IMR-90 (cell line): ENCODE measurements around the gene BRD4. TPM values are rescaled to one million over a fixed set of nuclear protein-coding genes. Genes with fewer than 3 reads are reported as not detected.

ENCODE experiments used
- ATAC-seq: fragments of 200-7000 bp; cut with Tn5 transposase; 2 replicates; pipeline ENCODE4 v1.9.1; 2020; ENCODE audit warnings: low read depth, mild to moderate bottlenecking, moderate library complexity
- BruUV-seq: library from RNA; stranded (reverse); fragments of 400-500 nt; replicated peaks from 2 replicates; lab custom pipeline; 2021; lab: Mats Ljungman, UMichigan
- CTCF ChIA-PET: fragments of 300-600 bp; formaldehyde crosslinking; extraction: SDS; loops from one replicate; lab custom pipeline; 2021; ENCODE audit warnings: antibody characterized with exemption; lab: Yijun Ruan, JAX
- POLR2A ChIA-PET: fragments of 300-600 bp; sonication (Branson Sonifier 250); formaldehyde crosslinking; loops from one replicate; lab custom pipeline; 2022; ENCODE audit warnings: antibody characterized with exemption; ENCODE audit not compliant: unreplicated experiment; lab: Charles Lee
- DNase-seq: peaks from one replicate; pipeline ENCODE4 v3.0.0; 2013
- H2AFZ ChIP-seq: replicated peaks from 2 replicates; pipeline ENCODE3; 2013; ENCODE audit warnings: low read length, mild to moderate bottlenecking; ENCODE audit not compliant: poor library complexity
- H2AK5ac ChIP-seq: 2 replicates; pipeline ENCODE4 v1.6.1; 2013; ENCODE audit warnings: low read depth, low read length, inconsistent platforms
- H2AK9ac ChIP-seq: replicated peaks from 2 replicates; pipeline ENCODE3; 2013; ENCODE audit warnings: mild to moderate bottlenecking, low read depth, low read length, moderate library complexity; ENCODE audit not compliant: poor library complexity
- H2BK120ac ChIP-seq: 2 replicates; pipeline ENCODE4 v1.6.1; 2013; ENCODE audit warnings: low read depth, low read length, inconsistent platforms
- H2BK15ac ChIP-seq: 3 replicates; pipeline ENCODE4 v1.6.1; 2013; ENCODE audit warnings: low read depth, low read length, inconsistent platforms
- H2BK20ac ChIP-seq: 2 replicates; pipeline ENCODE4 v1.6.1; 2013; ENCODE audit warnings: low read depth, mild to moderate bottlenecking, inconsistent platforms, low read length, moderate library complexity
- H2BK5ac ChIP-seq: 2 replicates; pipeline ENCODE4 v1.6.1; 2013; ENCODE audit warnings: mild to moderate bottlenecking, low read depth, low read length, inconsistent platforms; ENCODE audit not compliant: poor library complexity, severe bottlenecking
- H3K14ac ChIP-seq: replicated peaks from 2 replicates; pipeline ENCODE4 v1.6.1; 2013; ENCODE audit warnings: low read depth, low read length, inconsistent platforms
- H3K18ac ChIP-seq: 2 replicates; pipeline ENCODE4 v1.6.1; 2013; ENCODE audit warnings: low read depth, low read length, control low read depth
- H3K23ac ChIP-seq: 2 replicates; pipeline ENCODE4 v1.6.1; 2013; ENCODE audit warnings: low read depth, low read length, inconsistent platforms
- H3K27ac ChIP-seq: 2 replicates; pipeline ENCODE4 v1.5.1; 2013; ENCODE audit warnings: mild to moderate bottlenecking, control low read depth, low read length; ENCODE audit not compliant: insufficient read depth
- H3K27me3 ChIP-seq: 2 replicates; pipeline ENCODE4 v1.6.1; 2013; ENCODE audit warnings: low read length; ENCODE audit not compliant: control insufficient read depth, insufficient read depth
- H3K36me3 ChIP-seq: 2 replicates; pipeline ENCODE4 v1.6.1; 2013; ENCODE audit warnings: low read length, mixed read lengths; ENCODE audit not compliant: control insufficient read depth, insufficient read depth
- H3K4ac ChIP-seq: 2 replicates; pipeline ENCODE4 v1.6.1; 2013; ENCODE audit warnings: low read depth, low read length, inconsistent platforms
- H3K4me1 ChIP-seq: 2 replicates; pipeline ENCODE4 v1.6.1; 2013; ENCODE audit warnings: low read length, mixed read lengths; ENCODE audit not compliant: control insufficient read depth, insufficient read depth
- H3K4me2 ChIP-seq: 2 replicates; pipeline ENCODE4 v1.6.1; 2013; ENCODE audit warnings: low read depth, mild to moderate bottlenecking, control low read depth, low read length, moderate library complexity
- H3K4me3 ChIP-seq: 2 replicates; pipeline ENCODE4 v1.5.1; 2013; ENCODE audit warnings: low read depth, mild to moderate bottlenecking, control low read depth, low read length, moderate library complexity; ENCODE audit not compliant: insufficient read depth
- H3K56ac ChIP-seq: 2 replicates; pipeline ENCODE4 v1.6.1; 2013; ENCODE audit warnings: low read length, inconsistent platforms; ENCODE audit not compliant: insufficient read depth; ENCODE audit errors: extremely low read depth
- H3K79me1 ChIP-seq, 2 experiments: 2 replicates each; pipeline ENCODE4 v1.6.1; 2013; ENCODE audit warnings: low read length in 2 of 2, inconsistent platforms in 1 of 2, low read depth in 1 of 2
- H3K9ac ChIP-seq: 2 replicates; pipeline ENCODE4 v1.6.1; 2013; ENCODE audit warnings: low read depth, low read length, control low read depth
- H3K9me1 ChIP-seq: 2 replicates; pipeline ENCODE4 v1.6.1; 2013; ENCODE audit warnings: low read length, inconsistent platforms; ENCODE audit not compliant: insufficient read depth
- H3K9me3 ChIP-seq: 2 replicates; pipeline ENCODE4 v1.6.1; 2013; ENCODE audit warnings: low read length; ENCODE audit not compliant: control insufficient read depth, insufficient read depth
- H4K20me1 ChIP-seq: 2 replicates; pipeline ENCODE4 v1.6.1; 2013; ENCODE audit warnings: low read length, inconsistent platforms; ENCODE audit not compliant: insufficient read depth
- H4K5ac ChIP-seq: 2 replicates; pipeline ENCODE4 v1.6.1; 2013; ENCODE audit warnings: mild to moderate bottlenecking, low read depth, low read length, control low read depth
- H4K8ac ChIP-seq, 2 experiments: 2 replicates each; pipeline ENCODE4 v1.6.1; 2013; ENCODE audit warnings: low read depth in 2 of 2, low read length in 2 of 2, control low read depth in 1 of 2, inconsistent platforms in 1 of 2
- H4K91ac ChIP-seq: 2 replicates; pipeline ENCODE4 v1.6.1; 2013; ENCODE audit warnings: low read depth, low read length, inconsistent platforms; ENCODE audit not compliant: insufficient read depth
- BHLHE40 ChIP-seq: fragments of 150-350 bp; IDR thresholded peaks from 2 replicates; pipeline ENCODE4 v1.6.1; 2016; ENCODE audit warnings: mild to moderate bottlenecking, low read depth, low read length
- CEBPB ChIP-seq: IDR thresholded peaks from 2 replicates; pipeline ENCODE4 v1.6.1; 2012; ENCODE audit warnings: low read depth, low read length, improper control_type of control experiment
- CHD1 ChIP-seq: IDR thresholded peaks from 2 replicates; pipeline ENCODE4 v1.6.1; 2012; ENCODE audit warnings: low read depth, low read length, improper control_type of control experiment
- CTCF ChIP-seq: conservative IDR thresholded peaks from 2 replicates; pipeline ENCODE4 v1.5.1; 2012; ENCODE audit warnings: mild to moderate bottlenecking, low read depth, low read length, improper control_type of control experiment
- ELK1 ChIP-seq: fragments of 150-350 bp; IDR thresholded peaks from 2 replicates; pipeline ENCODE4 v1.6.1; 2016; ENCODE audit warnings: low read depth, mild to moderate bottlenecking, low read length, moderate library complexity, borderline replicate concordance
- FOS ChIP-seq: fragments of 150-350 bp; IDR thresholded peaks from 2 replicates; pipeline ENCODE4 v1.6.1; 2016; ENCODE audit warnings: low read depth, low read length
- MAFK ChIP-seq: IDR thresholded peaks from 2 replicates; pipeline ENCODE4 v1.6.1; 2012; ENCODE audit warnings: low read depth, low read length, improper control_type of control experiment
- MAZ ChIP-seq: IDR thresholded peaks from 2 replicates; pipeline ENCODE4 v1.6.1; 2012; ENCODE audit warnings: low read depth, mild to moderate bottlenecking, low read length, improper control_type of control experiment, moderate library complexity, borderline replicate concordance
- MXI1 ChIP-seq: IDR thresholded peaks from 2 replicates; pipeline ENCODE4 v1.6.1; 2012; ENCODE audit warnings: low read depth, mild to moderate bottlenecking, low read length, moderate library complexity, borderline replicate concordance
- POLR2A ChIP-seq: IDR thresholded peaks from 2 replicates; pipeline ENCODE4 v1.6.1; 2012; ENCODE audit warnings: mild to moderate bottlenecking, low read depth, low read length
- RAD21 ChIP-seq: IDR thresholded peaks from 2 replicates; pipeline ENCODE4 v1.6.1; 2012; ENCODE audit warnings: low read length, improper control_type of control experiment
- RCOR1 ChIP-seq: IDR thresholded peaks from 2 replicates; pipeline ENCODE4 v1.6.1; 2012; ENCODE audit warnings: mild to moderate bottlenecking, low read length, improper control_type of control experiment; ENCODE audit not compliant: insufficient replicate concordance
- RFX5 ChIP-seq: IDR thresholded peaks from 2 replicates; pipeline ENCODE4 v1.8.0; 2012; ENCODE audit warnings: low read depth, mild to moderate bottlenecking, low read length, moderate library complexity
- SMC3 ChIP-seq: fragments of 150-350 bp; IDR thresholded peaks from 2 replicates; pipeline ENCODE4 v1.6.1; 2016; ENCODE audit warnings: low read depth, mild to moderate bottlenecking, antibody characterized with exemption, low read length, moderate library complexity
- USF2 ChIP-seq: fragments of 150-350 bp; IDR thresholded peaks from 2 replicates; pipeline ENCODE4 v1.6.1; 2017; ENCODE audit warnings: mild to moderate bottlenecking, antibody characterized with exemption, low read length, low read depth
- WGBS, 2 experiments: methylation state at CpG; one replicate each; pipeline versions ENCODE4 v1.1.5 to v1.1.7; 2013; ENCODE audit warnings: missing lambda C conversion rate in 2 of 2; ENCODE audit not compliant: insufficient read length in 1 of 2; ENCODE audit errors: extremely low coverage in 2 of 2; 5-methylcytosine and 5-hydroxymethylcytosine counted together
- dilution Hi-C: fragments of 300-500 bp; cut with HindIII; formaldehyde crosslinking; loops from one replicate; pipeline ENCODE4 v1.14.3; 2018; ENCODE audit warnings: low sequenced_read_pairs; ENCODE audit not compliant: unreplicated experiment
- in situ Hi-C: fragments of 300-500 bp; cut with MboI; formaldehyde crosslinking; loops from 3 replicates; pipeline ENCODE4 v1.14.3; 2019; ENCODE audit warnings: low sequenced_read_pairs, inconsistent platforms, mixed read lengths
- intact Hi-C: fragments of 100-400 bp; cut with micrococcal nuclease; formaldehyde crosslinking; loops from 2 replicates; pipeline ENCODE4 v1.10.0; 2022
- polyA plus RNA-seq, 3 experiments: library from polyadenylated mRNA; depleted of rRNA; stranded (reverse); fragments of >200 nt; gene quantifications; 2 replicates each; pipeline ENCODE4 v1.2.3, GENCODE V29; 2012; ENCODE audit warnings: low replicate concordance in 1 of 3
- total RNA-seq: library from RNA; depleted of rRNA; stranded (reverse); fragments of >200 nt; gene quantifications from 2 replicates; pipeline ENCODE4 v1.2.3, GENCODE V29; 2012

Gene BRD4
- total and polyA plus RNA-seq, 2 of the 4 experiments (the other 2 are of a cell fraction), result 7.0 to 21.1 TPM

GRCh38 chr19:15201374-15202023, 130.8 kb downstream of the BRD4 start:
- WGBS, 2 experiments, result 80% methylated on average over 1 of the region's 18 CpGs; no CpG with 5 or more reads in 1 of the 2 experiments
- Histone ChIP-seq H3K23ac (no peak overlapping the region), H4K91ac (no peak overlapping the region; the same call in 1 of the 2 replicates), H3K18ac (no peak overlapping the region), H2BK15ac (peak overlapping the region; percentile 2; the same call in 1 of the 3 replicates), H3K9ac (no peak overlapping the region), H2AFZ (peak overlapping the region; percentile 92), H3K36me3 (peaks cover 5% of the 10 kb centered on the region), H4K20me1 (peaks cover 8% of the 10 kb centered on the region), H3K9me3 (no peaks in the 10 kb centered on the region), H3K4me1 (peaks cover 13% of the 10 kb centered on the region), H3K27me3 (no peaks in the 10 kb centered on the region), H3K9me1 (peaks cover 7% of the 10 kb centered on the region), H3K27ac (no peak overlapping the region), H3K56ac (no peak overlapping the region), H3K4ac (peak overlapping the region; percentile 76), H2BK20ac (no peak overlapping the region), H3K4me2 (peak overlapping the region; percentile 29), H2BK5ac (no peak overlapping the region), H3K14ac (peak overlapping the region; percentile 77; the same call in 1 of the 2 replicates), H4K8ac (peak overlapping the region; percentile 9 to 93; a peak in 3 of 4 replicates), H4K5ac (peak overlapping the region; percentile 65; the same call in 1 of the 2 replicates), H2AK9ac (peak overlapping the region; percentile 38), H2AK5ac (no peak overlapping the region), H3K79me1 (peaks cover 8 to 28% of the 10 kb centered on the region in 2 experiments), H2BK120ac (peak overlapping the region; percentile 34; the same call in 1 of the 2 replicates), H3K4me3 (peak overlapping the region; percentile 95)
- intact Hi-C loops (no loop called here), in situ Hi-C loops (no loop called here), dilution Hi-C loops (no loop called here)
- CTCF ChIA-PET, result no interaction called here
- DNase-seq (no peak), ATAC-seq (no peak)
- BruUV-seq, result no TSS peak
- no peak for TF ChIP-seq RCOR1
- TF ChIP-seq USF2, result no peak
- TF ChIP-seq FOS, result no peak
- no peak for TF ChIP-seq MXI1
- no peak for TF ChIP-seq CHD1
- no peak for TF ChIP-seq MAZ
- TF ChIP-seq RFX5, result no peak
- TF ChIP-seq ELK1, result no peak
- TF ChIP-seq POLR2A, result no peak
- TF ChIP-seq BHLHE40, result no peak
- TF ChIP-seq RAD21, result no peak
- TF ChIP-seq CTCF, result no peak
- no peak for TF ChIP-seq CEBPB
- no peak for TF ChIP-seq SMC3
- no peak for TF ChIP-seq MAFK
- POLR2A ChIA-PET, result no interaction called here
